ENCODE measurements around the gene SH3RF3.
A peak's percentile ranks its signal among the peaks of the same experiment; 100 is the strongest.

Gene SH3RF3

GRCh38 chr2:109447776-109448175 lies 318.8 kb downstream of the SH3RF3 start:
- no peak for TF ChIP-seq CTCF (IDR thresholded peaks at IDR 0.05)
- no peak overlapping the region for H3K4me3 ChIP-seq
- DNase-seq (ENCODE audit: low spot score) = peak; percentile 70
- H3K27ac ChIP-seq = peak overlapping the region; percentile 5 to 92

- H3K4me3 ChIP-seq = no peak overlapping the region
- no peak for TF ChIP-seq CTCF (IDR thresholded peaks at IDR 0.05)
- H3K27ac ChIP-seq = peak overlapping the region in 1 of 2 donors; percentile 92
- DNase-seq (ENCODE audit: low spot score) = peak; percentile 24
Observed at GRCh38 chr2:109448207-109448606, 319.2 kb downstream of the SH3RF3 start.

- no peak for TF ChIP-seq CTCF (IDR thresholded peaks at IDR 0.05)
- Histone ChIP-seq H3K4me3 (no peak overlapping the region), H3K27ac (peak overlapping the region; percentile 54 to 81)
- peak; percentile 79 for DNase-seq (ENCODE audit: low spot score)
Observed at GRCh38 chr2:109448946-109449788, 320.2 kb downstream of the SH3RF3 start.

GRCh38 chr2:109450574-109451273 lies 321.7 kb downstream of the SH3RF3 start:
- peak; percentile 80 for DNase-seq (ENCODE audit: low spot score)
- TF ChIP-seq CTCF (IDR thresholded peaks at IDR 0.05) = no peak
- no peak overlapping the region for H3K4me3 ChIP-seq
- H3K27ac ChIP-seq = peak overlapping the region; percentile 30 to 67

- Histone ChIP-seq H3K27ac (peak overlapping the region; percentile 30 to 67), H3K4me3 (no peak overlapping the region)
- DNase-seq (ENCODE audit: low spot score) = peak; percentile 41
- TF ChIP-seq CTCF (IDR thresholded peaks at IDR 0.05) = no peak
Observed at GRCh38 chr2:109451671-109452070, 322.7 kb downstream of the SH3RF3 start.

GRCh38 chr2:109452318-109453305 lies 323.6 kb downstream of the SH3RF3 start:
- TF ChIP-seq CTCF (IDR thresholded peaks at IDR 0.05) = no peak
- H3K27ac ChIP-seq = peak overlapping the region in 1 of 2 donors; percentile 67
- H3K4me3 ChIP-seq = no peak overlapping the region
- peak; percentile 71 for DNase-seq (ENCODE audit: low spot score)
